DMS53 treated with DMSO at 0.1 percent for 48 hours (cell line): ENCODE results near the gene HSD17B8.

Experiments
- DNase-seq: peaks from one replicate; lab custom pipeline; 2025; ENCODE audit not compliant: unreplicated experiment; lab: John Stamatoyannopoulos, UW

HSD17B8 gene

DNA sequence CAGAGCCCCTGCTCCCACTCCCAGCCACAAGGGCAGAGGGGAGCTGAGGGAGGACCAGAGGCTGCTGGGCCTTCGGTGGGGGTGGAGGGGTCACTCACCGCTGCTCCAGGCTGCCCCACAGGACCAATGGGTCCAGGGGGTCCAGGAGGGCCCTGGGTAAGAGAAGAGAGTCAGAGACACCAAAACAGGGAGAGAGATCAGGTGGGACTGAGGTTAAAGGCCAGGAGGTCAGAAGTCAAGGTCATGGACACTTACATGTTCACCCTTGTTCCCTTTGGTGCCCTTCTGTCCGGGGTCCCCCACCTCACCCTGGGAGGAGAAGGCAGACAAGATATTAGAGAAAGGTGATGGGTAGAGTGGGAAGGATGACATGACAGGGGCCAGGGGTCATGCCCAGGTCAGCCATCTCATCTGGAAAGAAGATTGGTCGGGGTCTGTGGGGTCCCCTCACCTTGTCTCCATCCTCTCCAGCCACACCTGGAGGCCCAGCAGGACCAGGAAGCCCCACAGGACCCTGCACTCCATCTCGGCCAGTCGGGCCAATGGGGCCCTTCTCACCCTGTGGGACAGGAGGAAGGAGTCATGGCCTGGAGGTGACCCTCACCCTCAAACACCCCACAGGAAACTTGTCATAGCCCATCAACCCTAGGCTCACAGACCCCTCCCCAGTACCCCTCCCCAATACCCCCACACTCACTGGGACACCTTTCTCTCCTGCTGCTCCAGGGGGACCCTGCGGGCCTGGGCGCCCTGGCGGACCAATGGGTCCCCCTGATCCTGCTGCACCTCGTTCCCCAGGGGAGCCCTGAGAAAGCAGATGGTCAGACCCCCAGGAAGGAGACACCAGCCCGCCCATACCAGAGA lies 33.2 kb upstream of the HSD17B8 start:
- DNase-seq, result no peak

DNA sequence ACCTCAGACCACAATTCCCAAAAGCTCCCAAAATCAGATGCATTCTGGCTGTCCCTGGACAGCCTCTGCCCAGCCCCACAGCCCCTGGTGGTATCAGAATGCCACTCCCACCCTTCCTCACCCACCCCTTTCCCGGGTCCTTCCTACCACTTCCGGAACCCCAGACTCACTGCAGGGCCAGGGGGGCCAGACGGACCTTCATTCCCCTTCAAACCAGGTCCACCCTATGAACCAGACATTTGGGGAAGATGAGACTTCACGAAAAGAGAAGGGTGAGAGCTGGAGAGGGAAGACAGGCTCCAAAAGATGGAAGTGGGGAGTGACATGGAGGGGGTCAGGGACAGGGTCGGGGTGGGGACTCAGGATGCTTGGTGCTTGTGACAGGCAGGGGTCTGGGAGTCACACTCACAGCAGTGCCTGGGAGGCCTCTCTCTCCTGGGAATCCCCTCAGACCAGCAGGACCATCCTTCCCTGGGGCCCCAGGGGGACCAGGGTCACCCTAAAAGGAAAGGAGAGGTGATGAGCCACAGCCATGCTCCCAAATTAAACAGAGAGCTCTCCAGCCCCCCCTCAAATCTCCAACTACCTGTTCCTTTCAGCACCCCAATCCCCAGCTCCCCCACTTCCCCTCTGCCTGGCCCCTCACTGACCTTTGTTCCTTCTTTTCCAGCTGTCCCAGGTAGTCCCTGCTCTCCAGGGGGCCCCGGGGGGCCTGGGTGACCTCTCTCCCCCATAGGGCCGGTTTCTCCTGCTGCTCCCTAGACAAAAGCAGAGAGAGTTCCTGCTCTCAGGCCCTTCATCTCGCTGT lies 32.4 kb upstream of the HSD17B8 start:
- no peak for DNase-seq

DNA sequence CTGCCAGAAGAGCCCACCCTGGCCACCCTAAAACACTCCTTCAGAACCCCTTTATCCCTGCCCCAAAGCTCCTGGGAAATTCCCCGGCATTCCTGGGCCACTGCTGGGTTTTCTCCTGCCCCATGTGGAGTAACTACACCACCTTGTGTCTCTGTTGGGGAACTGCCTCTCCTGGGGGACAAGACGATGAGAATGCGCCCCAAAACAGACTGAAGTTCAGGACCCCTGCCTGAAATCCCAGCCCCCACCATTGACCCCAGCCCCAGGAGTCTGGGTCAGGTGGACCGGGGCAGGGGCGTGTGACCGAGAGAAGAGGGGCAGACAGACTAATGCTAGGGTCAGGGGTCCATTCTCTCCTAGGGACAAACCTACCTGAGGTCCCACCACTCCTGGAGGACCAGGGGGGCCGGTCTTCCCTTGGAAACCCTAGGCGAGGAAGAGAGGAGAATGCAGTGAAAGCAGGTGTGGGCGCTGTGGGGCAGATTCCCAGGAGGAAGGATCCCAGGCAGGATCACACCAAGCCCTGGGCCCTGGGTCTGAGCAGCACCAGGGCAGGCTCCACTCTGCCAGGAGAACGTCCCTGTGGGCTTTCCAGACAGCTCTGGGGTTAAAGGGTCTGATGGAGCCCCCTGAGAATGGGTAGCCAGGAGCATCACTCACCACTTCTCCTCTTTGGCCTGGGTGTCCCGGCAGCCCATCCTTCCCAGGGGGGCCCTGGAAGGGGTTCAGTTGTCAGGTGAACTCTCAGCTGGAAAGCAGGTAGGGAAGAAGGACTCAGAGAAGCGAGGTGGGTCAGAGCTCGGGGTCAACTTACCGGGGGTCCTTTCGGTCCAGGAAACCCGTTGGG lies 31.5 kb upstream of the HSD17B8 start:
- DNase-seq, result no peak

DNA sequence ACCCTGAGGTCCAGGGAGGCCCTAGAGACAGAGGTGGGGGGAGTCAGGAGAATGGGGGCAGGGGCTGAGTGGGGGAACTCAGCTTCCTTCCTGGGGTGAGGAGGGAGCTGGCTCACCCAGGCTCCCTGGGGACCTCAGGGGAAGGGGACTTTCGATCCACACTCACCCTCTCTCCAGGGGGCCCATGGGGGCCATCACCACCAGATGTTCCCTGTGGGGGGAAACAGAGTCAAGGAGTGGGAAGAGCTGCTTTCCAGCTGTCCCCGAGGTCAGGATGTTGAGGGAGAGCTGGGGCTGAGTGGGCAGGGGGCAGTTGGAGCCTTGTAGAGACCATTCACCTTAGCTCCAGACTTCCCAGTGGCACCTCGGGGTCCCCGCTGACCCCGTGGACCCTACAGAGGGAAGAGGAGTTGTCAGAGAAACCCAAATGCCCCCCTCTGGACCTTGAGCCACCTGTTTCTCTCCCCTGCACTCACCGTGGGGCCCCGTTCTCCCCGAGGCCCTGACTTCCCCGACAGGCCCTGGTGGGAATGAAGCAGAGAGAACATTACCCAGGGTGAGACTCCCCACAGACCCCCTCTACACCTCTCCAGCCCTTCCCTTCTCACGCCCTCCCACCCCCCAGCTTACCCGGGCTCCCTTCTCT lies 30.8 kb upstream of the HSD17B8 start:
- DNase-seq, result no peak

GRCh38 chr6:33174784-33175183 lies 29.7 kb upstream of the HSD17B8 start:
- DNase-seq, result no peak

DNA sequence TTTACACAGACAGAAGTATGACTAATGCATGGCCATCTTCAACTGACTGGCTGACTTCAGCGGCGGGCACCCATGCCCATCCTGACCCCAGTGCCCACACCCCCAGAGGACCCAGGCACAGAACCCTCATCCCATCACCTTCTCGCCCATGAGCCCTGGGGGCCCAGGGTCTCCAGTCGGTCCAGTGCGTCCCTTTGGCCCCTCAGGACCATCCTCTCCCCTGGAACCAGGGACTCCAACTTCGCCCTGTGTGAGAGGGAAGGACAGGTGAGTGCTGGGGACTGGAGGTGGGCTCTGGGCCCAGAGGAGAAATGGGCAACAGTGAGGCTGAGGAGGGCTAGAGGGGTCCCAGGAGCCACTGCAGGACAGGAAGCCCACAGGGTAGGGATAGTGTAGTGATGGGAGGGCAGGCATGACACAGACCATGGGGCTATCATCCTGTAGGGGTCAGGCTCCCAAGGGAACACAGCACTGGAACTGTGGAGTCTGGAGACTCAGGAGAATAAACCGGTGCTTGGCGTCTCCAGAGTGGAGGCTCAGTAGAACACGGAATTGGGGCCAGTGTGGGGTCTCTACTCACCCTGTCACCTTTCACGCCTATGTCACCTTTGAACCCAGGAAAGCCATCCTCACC lies 28.9 kb upstream of the HSD17B8 start:
- no peak for DNase-seq

DNA sequence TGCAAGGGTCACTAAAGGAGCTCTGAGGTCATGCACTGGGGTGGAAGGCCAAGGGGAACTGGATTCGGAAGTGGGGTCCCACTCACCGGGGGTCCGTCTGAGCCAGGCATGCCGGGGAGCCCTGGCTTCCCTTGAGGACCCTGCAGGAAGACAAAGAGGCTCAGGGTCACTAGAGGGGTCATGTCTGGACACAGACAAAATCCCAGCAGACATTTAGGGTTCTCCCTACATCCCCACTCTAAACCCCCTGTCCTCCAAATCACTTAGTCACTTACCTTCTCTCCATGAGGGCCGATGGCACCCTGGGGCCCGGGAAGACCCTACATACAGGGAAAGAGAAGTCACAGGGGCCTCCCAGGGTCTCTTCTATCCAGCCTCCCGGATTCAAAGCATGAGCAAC lies 27.5 kb upstream of the HSD17B8 start:
- no peak for DNase-seq

DNA sequence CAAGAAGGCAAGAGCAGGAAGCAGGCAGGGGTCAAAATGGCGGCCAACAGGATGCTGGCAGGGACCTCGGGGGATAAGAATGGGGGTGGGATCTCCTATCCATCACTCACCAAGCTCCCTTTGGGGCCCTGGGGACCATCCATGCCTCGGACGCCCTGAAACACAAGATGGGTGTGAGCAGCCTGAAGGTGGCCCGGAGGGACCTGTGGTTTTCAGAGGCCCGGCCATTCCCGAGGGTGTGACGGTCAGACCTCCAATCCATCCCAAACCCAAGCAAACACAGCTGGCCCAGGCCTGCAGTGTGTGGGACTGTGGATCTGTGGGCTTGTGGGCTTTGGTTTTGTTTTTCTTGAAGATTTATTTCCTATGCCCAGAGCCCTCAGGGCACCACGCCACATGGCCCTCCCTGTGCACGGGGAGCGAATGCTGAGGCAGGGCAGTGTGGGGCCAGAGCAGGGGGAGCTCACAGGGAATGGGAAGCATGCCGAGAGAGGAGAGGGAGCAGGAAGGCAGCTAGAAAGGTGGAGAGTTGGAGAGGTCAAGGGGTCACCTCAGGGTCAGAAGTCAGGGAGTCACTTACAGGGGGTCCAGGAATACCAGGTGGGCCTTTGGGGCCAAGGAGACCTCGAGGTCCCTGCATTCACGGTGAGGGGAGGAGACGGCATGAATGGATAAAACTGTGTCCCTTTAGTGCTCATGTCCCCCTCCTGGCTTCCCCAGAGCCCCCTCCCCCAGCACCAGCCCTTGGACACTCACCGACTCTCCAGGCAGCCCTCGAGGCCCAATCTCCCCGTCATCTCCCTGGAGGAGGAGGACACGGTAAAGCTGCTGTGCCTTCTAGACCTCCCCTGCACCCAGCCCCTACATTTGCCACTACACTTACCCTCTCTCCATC lies 26.7 kb upstream of the HSD17B8 start:
- DNase-seq, result no peak

GRCh38 chr6:33178755-33179475 lies 25.5 kb upstream of the HSD17B8 start:
- no peak for DNase-seq

GRCh38 chr6:33181141-33181540 lies 23.3 kb upstream of the HSD17B8 start:
- no peak for DNase-seq

GRCh38 chr6:33183071-33183683 lies 21.3 kb upstream of the HSD17B8 start:
- no peak for DNase-seq

DNA sequence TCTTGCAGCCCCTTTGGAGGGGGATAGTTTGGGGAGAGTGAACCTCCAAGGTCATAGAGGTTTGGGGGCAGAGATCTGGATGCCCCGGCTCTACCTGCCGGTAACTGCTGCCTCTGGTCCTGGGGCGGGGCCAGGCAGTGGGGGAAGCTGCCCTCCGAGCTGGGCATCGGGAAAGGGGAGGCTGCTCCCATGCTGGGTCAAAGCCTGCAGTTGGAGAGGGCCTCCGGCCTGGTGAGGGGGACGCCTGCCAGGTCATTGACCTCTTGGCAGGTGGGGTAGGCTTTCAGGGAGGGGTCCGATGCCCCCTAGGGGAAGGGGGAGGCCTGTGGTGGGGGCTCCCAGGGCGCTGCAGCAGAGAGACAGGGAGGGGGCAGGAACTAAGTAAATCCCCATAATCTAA lies 19.3 kb upstream of the HSD17B8 start:
- no peak for DNase-seq

DNA sequence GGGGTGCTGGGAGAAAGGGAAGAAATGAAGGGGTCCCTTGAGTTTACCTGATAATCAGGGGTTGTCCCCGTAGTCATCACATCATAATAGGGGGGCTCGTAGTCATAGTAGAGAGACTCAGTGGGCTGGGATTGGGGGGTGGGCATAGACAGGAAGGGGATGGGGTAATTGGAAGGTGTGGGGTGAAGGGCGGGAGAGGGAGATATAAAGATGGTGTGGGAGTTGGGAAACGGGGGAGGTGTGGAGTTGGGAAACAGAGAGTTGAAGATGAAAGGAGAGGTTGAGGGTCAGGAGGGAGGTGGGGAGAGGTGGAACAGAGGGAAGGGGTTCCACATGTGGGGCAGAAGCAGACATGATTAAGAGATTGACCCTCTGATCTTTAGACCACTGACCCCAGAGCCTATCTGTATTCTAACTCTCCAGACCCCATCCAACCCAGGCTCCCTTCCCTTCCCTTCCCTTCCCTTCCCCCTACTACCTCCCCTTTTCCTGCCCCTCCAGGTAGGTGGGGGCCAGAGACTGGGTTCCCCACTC lies 18.7 kb upstream of the HSD17B8 start:
- DNase-seq, result no peak

- DNase-seq, result no peak
Measured at GRCh38 chr6:33187809-33188208, 16.6 kb upstream of the HSD17B8 start.

DNA sequence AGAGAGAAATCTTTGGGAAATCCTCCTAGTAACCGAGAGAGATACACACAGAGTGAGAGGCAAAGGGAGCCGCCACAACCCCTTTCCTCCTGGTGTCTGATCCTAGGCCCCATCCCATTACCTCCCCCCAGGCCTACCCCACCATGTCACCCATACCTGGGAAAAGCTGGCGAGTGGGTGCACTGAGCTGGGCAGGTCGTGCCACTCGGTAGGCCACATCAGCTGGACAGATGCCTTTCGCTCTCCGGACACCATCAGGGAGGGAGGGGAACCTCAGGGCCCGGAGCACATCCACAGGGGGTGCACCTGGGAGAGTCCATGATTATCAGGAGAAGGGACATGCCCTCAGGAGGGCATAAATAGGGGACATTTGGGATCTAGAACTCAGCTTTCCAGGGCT lies 15.3 kb upstream of the HSD17B8 start:
- no peak for DNase-seq

DNA sequence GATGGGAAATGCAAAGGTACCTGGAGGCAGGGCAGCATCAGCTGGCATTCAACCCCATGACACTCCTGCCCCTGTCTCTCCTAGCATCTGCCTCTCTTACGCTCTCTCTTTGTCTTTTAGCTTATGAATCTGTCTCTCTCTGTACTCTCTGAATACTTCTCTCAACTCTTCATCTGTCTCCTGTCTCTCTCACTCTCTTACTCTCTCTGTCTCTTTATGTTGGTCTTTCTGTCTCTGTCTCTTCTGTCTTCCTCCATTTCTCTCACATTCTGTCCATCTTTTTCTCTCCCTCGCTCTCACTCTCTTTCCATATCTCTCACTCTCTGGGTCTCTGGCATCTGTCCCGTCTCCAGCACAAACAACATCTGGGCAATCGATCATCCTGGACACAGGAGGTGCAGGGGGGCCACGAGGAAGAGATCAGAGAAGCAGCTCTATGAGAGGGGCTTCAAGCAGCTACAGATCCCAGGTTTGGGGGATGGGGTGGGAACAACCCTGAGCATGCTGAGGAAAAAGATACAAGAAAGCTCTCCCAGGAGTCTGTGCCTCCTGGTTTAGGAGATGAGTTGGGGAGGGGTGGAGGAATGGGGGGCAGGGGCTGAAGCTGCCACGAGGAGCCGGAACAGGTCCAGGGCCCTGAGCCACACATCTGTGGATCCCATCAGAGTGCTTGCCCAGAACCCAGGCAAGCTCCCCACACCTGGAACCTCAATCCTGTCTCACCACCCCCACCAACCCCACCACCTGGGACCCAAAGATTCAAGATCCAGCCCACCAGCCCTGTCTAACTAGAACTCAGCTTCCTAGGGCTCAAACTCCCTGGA lies 14.6 kb upstream of the HSD17B8 start:
- no peak for DNase-seq

DNA sequence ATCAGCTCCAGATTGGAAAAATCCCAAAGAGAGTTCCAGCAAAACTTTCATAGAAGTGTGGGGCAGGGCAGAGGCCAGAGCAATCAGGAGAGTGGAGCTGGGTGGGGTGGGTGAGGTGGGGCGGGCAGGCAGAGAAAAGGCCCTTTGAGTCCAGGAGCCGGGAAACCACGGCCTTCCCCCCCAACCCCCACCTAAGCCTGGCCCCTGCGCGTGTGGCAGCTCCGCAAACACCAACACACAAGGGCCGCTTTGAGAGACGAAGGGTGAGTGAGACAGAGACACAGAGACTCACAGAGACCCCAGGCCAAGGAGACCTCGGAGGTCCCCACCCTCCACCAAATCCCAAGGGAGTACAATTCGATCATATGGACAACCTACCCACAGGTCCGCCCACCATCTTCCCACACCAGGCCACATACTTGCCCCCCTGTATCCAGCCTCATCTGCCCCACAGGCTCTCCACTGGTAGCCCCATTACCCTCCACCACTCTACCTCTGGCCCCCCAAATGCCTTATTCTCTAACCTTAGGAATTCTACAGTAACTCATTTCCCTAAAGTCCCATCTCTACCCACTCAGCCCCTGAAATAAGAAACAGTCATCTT lies 13.8 kb upstream of the HSD17B8 start:
- no peak for DNase-seq
